Muscle layer of colon (tissue), 2 donors: ENCODE data around the gene SFTPA2.
"Not testable (repeated sequence)": the region's sequence is repeated elsewhere in the genome, so short reads cannot be mapped to it uniquely, and the experiment has no call there.

Experiments
- H3K27ac ChIP-seq: one replicate; pipeline ENCODE4 v1.7.0; 2013; ENCODE audit warnings: low read depth, mild to moderate bottlenecking, low read length, moderate library complexity
- H3K27me3 ChIP-seq, 2 donors: one replicate each; pipeline ENCODE4 v1.7.0; 2013; ENCODE audit warnings: low read length in 2 of 2, mild to moderate bottlenecking in 2 of 2; ENCODE audit not compliant: insufficient read depth in 2 of 2, control insufficient read depth in 1 of 2
- H3K36me3 ChIP-seq: one replicate; pipeline ENCODE4 v1.7.0; 2013; ENCODE audit warnings: mild to moderate bottlenecking, low read length; ENCODE audit not compliant: insufficient read depth
- H3K4me1 ChIP-seq: one replicate; pipeline ENCODE4 v1.7.0; 2013; ENCODE audit warnings: mild to moderate bottlenecking, low read length; ENCODE audit not compliant: insufficient read depth
- H3K4me3 ChIP-seq, 2 donors: one replicate each; pipeline ENCODE4 v1.7.0; 2013; ENCODE audit warnings: low read length in 2 of 2, low read depth in 1 of 2, mild to moderate bottlenecking in 1 of 2, moderate library complexity in 1 of 2
- H3K9ac ChIP-seq: one replicate; pipeline ENCODE4 v1.7.0; 2013; ENCODE audit warnings: low read length
- H3K9me3 ChIP-seq: one replicate; pipeline ENCODE4 v1.7.0; 2013; ENCODE audit warnings: mild to moderate bottlenecking, low read length
- donor health status: abdominal sarcoma.
- donor health status: Adenocarcinoma of cecum.

The SFTPA2 gene

GRCh38 chr10:79585870-79586527, 25.8 kb upstream of the SFTPA2 start:
- Histone ChIP-seq H3K4me3 (no peak overlapping the region), H3K36me3 (no peaks in the 10 kb centered on the region), H3K4me1 (no peaks in the 10 kb centered on the region), H3K9ac (no peak overlapping the region), H3K9me3 (no peaks in the 10 kb centered on the region), H3K27ac (no peak overlapping the region), H3K27me3 (peaks cover 0 to 4% of the 10 kb centered on the region in 2 donors)

GRCh38 chr10:79583488-79584024, 23.3 kb upstream of the SFTPA2 start:
- Histone ChIP-seq H3K4me3 (no peak overlapping the region), H3K36me3 (no peaks in the 10 kb centered on the region), H3K9ac (no peak overlapping the region), H3K27me3 (peaks cover 0 to under 1% of the 10 kb centered on the region in 2 donors), H3K4me1 (no peaks in the 10 kb centered on the region), H3K9me3 (no peaks in the 10 kb centered on the region), H3K27ac (no peak overlapping the region)

GRCh38 chr10:79582954-79583353, 22.7 kb upstream of the SFTPA2 start:
- not testable (repeated sequence) for H3K9ac ChIP-seq, H3K9me3 ChIP-seq, H3K27me3 ChIP-seq, H3K27ac ChIP-seq, H3K4me3 ChIP-seq, H3K4me1 ChIP-seq, H3K36me3 ChIP-seq

- Histone ChIP-seq H3K9me3 (no peaks in the 10 kb centered on the region), H3K4me3 (no peak overlapping the region), H3K4me1 (no peaks in the 10 kb centered on the region), H3K27ac (no peak overlapping the region), H3K36me3 (no peaks in the 10 kb centered on the region), H3K9ac (no peak overlapping the region), H3K27me3 (no peaks in the 10 kb centered on the region)
Observed at GRCh38 chr10:79582096-79582495, 21.9 kb upstream of the SFTPA2 start.

GRCh38 chr10:79581044-79581443, 20.8 kb upstream of the SFTPA2 start:
- H3K36me3 ChIP-seq = no peaks in the 10 kb centered on the region
- no peaks in the 10 kb centered on the region for H3K4me1 ChIP-seq
- H3K27ac ChIP-seq = no peak overlapping the region
- H3K4me3 ChIP-seq = no peak overlapping the region
- no peak overlapping the region for H3K9ac ChIP-seq
- H3K9me3 ChIP-seq = no peaks in the 10 kb centered on the region
- H3K27me3 ChIP-seq = no peaks in the 10 kb centered on the region

GRCh38 chr10:79579361-79579760, 19.2 kb upstream of the SFTPA2 start:
- H3K4me1 ChIP-seq = no peaks in the 10 kb centered on the region
- no peak overlapping the region for H3K4me3 ChIP-seq
- no peak overlapping the region for H3K27ac ChIP-seq
- no peaks in the 10 kb centered on the region for H3K36me3 ChIP-seq
- no peaks in the 10 kb centered on the region for H3K9me3 ChIP-seq
- no peak overlapping the region for H3K9ac ChIP-seq
- H3K27me3 ChIP-seq = no peaks in the 10 kb centered on the region

- H3K4me3 ChIP-seq, H3K27ac ChIP-seq, H3K36me3 ChIP-seq, H3K4me1 ChIP-seq, H3K9ac ChIP-seq, H3K9me3 ChIP-seq, H3K27me3 ChIP-seq: not testable (repeated sequence)
Observed at GRCh38 chr10:79570624-79571023, 10.4 kb upstream of the SFTPA2 start.

- Histone ChIP-seq H3K4me3 (no peak overlapping the region), H3K27ac (no peak overlapping the region), H3K9me3 (no peaks in the 10 kb centered on the region), H3K4me1 (no peaks in the 10 kb centered on the region), H3K9ac (no peak overlapping the region), H3K27me3 (peaks cover 0 to 7% of the 10 kb centered on the region in 2 donors), H3K36me3 (no peaks in the 10 kb centered on the region)
Observed at GRCh38 chr10:79563426-79563825, 3.2 kb upstream of the SFTPA2 start.

GRCh38 chr10:79562135-79562756, 2.0 kb upstream of the SFTPA2 start:
- Histone ChIP-seq H3K36me3 (no peaks in the 10 kb centered on the region), H3K9ac (no peak overlapping the region), H3K27me3 (peaks cover 0 to 7% of the 10 kb centered on the region in 2 donors), H3K27ac (no peak overlapping the region), H3K4me1 (no peaks in the 10 kb centered on the region), H3K9me3 (no peaks in the 10 kb centered on the region), H3K4me3 (no peak overlapping the region)

GRCh38 chr10:79561257-79561656, 1.1 kb upstream of the SFTPA2 start:
- no peaks in the 10 kb centered on the region for H3K4me1 ChIP-seq
- H3K9ac ChIP-seq = no peak overlapping the region
- no peaks in the 10 kb centered on the region for H3K36me3 ChIP-seq
- peaks cover 0 to 7% of the 10 kb centered on the region in 2 donors for H3K27me3 ChIP-seq
- H3K9me3 ChIP-seq = no peaks in the 10 kb centered on the region
- H3K27ac ChIP-seq = no peak overlapping the region
- no peak overlapping the region for H3K4me3 ChIP-seq

GRCh38 chr10:79559726-79560125, 481 bp downstream of the SFTPA2 start:
- Histone ChIP-seq H3K36me3 (no peaks in the 10 kb centered on the region), H3K4me3 (no peak overlapping the region), H3K9ac (no peak overlapping the region), H3K4me1 (no peaks in the 10 kb centered on the region), H3K9me3 (no peaks in the 10 kb centered on the region), H3K27me3 (peaks cover 0 to 7% of the 10 kb centered on the region in 2 donors), H3K27ac (no peak overlapping the region)

GRCh38 chr10:79556961-79557360, 3.2 kb downstream of the SFTPA2 start:
- not testable (repeated sequence) for H3K9me3 ChIP-seq, H3K36me3 ChIP-seq, H3K27me3 ChIP-seq, H3K9ac ChIP-seq, H3K27ac ChIP-seq, H3K4me3 ChIP-seq, H3K4me1 ChIP-seq
